RCC 7860 (cell line): ENCODE measurements around the gene ADPRHL1.
"Not testable (repeated sequence)": the region's sequence is repeated elsewhere in the genome, so short reads cannot be mapped to it uniquely, and the experiment has no call there.

Source experiments
- DNase-seq: peaks from one replicate; pipeline ENCODE4 v3.0.0-alpha.2; 2015; ENCODE audit warnings: low spot score
- FAIRE-seq: peaks from 2 replicates; lab custom pipeline; 2012; peaks lifted over from hg19 to GRCh38; lab: Jason Lieb, UNC

ADPRHL1 gene

GRCh38 chr13:113404366-113404722 lies 48.9 kb downstream of the ADPRHL1 start:
- FAIRE-seq, result no peak
- no peak for DNase-seq

DNA sequence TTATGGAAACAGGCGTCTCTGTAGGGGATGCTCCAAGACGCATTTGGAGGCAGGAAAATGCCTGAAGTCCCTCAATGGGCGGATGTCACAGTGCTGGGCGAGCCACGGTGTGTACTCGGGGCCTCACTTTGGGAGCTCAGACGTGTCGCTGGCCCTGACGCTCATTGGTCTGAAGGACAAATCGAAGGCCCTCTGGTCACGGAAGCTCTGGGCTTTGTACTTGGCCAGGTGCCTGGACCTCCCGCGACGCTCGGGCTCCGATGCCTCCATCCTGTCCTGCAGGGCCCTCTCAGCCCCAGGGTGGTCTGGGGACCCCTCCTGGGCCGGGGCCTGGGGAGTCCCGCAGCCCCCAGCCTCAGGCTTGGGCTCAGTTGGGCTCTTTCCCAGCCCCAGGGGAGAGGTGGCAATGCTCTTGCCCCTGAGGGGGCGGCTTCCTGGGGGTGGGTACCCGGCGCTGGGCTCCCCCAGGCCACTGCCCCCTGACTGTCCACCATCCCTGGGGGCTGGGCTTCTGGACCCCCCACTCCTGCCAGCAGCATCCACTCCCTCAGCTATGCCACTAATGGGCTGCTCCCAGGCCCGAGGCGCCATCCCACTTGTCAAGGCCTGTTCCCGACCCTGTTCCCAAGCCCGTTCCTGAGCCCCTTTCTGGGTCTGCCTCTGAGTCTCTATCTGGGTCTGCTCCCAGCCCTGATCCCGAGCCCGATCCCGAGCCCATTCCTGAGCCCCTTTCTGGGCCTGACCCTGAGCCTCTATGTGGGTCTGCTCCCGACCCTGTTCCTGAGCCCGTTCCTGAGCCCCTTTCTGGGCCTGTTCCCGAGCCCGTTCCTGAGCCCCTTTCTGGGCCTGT lies 49.8 kb downstream of the ADPRHL1 start:
- DNase-seq, result no peak
- no peak for FAIRE-seq

DNA sequence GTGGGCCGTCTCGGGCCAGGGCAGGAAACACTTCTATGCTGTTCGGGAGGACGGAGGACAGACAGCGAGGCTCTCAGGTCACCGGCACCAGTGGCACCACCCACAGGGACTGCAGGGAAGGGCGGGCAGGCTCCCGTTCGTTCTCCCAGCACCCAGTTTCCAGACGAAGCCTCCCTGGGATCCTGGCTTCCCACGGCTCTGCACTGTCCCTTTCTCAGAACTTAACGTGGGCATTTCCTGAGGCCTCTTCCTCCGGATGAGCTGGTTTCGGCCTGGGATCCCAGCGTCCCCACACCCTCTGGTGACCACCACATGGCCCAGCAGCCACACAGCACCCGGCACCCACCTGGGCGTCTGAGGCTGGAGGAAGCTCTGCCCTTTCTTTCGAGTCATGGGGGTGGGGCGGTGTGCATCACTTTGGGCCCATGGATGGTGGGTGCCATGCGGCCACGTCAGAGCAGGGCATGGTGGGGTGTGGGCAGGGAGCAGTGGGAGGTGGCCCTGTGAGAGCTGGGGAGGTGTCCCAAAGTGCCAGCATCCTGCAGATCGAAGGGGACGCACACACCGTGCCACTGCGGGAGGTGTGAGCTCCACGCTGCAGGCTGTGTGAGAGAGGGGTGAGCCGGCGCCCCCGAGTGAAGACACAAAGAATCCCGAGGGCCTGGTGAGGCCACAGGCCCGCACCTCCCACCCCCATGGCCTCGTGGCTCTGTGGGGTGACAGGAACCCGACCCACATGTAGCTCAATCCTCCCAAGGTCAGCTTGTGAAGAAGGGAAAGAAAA lies 50.6 kb downstream of the ADPRHL1 start:
- FAIRE-seq, result no peak
- DNase-seq, result no peak

DNA sequence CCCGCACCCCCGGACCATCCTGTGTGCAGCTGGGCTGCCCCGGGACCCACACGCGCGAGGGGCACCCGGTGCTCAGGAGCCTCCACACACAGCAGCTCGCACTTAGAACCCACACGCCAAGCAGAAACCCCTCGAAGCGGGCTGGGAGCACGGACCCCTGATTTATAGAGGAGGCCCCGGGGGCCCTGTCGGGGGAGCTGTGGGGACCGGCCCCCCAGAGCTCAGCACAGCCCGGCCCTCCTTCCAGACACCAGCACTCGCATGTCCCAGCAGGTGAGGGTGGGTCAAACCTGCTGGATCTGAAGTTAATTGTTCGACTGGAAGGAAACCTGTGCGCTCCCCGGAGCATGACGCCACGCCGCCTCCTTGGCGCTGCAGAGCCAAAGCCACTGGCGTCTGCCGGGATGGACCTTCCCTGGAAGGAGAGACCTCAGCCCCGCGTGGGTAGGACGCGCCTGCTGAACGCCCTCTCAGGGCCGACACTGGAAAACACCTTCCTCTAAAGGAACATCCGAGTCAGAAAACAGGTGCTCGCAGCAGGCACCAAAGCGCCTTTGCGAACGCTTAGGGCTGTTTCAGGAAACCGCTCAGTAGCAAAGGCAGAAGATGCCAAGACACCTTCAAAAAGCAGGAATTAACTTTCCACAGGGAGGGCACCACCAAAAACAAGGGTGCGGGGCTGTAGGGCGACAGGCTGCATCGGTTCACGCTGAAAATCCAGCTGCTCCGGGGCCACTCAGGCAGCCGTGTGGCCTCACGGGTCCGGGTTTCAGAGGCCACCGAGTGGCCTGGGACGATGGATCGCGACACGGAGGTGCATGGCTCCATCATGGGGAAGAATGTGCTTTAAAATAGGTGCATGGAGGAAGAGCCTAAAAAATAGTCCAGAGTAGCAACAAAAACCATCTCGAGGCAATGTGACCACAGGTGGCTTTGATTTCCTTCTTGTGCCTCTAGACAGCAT lies 51.6 kb downstream of the ADPRHL1 start:
- DNase-seq, result no peak
- FAIRE-seq, result no peak

- DNase-seq (no peak), FAIRE-seq (no peak)
These were observed 52.5 kb downstream of the ADPRHL1 start for GRCh38 chr13:113400621-113401451.

- no peak for FAIRE-seq
These were observed 53.5 kb downstream of the ADPRHL1 start for GRCh38 chr13:113399755-113400149.

GRCh38 chr13:113398963-113399754 lies 54.1 kb downstream of the ADPRHL1 start:
- DNase-seq (no peak), FAIRE-seq (no peak)

More at GRCh38 chr13:113399755-113400149, 53.5 kb downstream of the ADPRHL1 start:
- no peak for DNase-seq

- FAIRE-seq, result no peak
These were observed 55.5 kb downstream of the ADPRHL1 start for GRCh38 chr13:113397608-113398425.

GRCh38 chr13:113394339-113394640 lies 59.0 kb downstream of the ADPRHL1 start:
- FAIRE-seq (no peak), DNase-seq (no peak)

More at GRCh38 chr13:113397608-113398425, 55.5 kb downstream of the ADPRHL1 start:
- no peak for DNase-seq

GRCh38 chr13:113393563-113394338 lies 59.5 kb downstream of the ADPRHL1 start:
- peak; percentile 31 for DNase-seq
- FAIRE-seq, result no peak

- no peak for DNase-seq
- no peak for FAIRE-seq
These were observed 60.1 kb downstream of the ADPRHL1 start for GRCh38 chr13:113393226-113393562.

DNA sequence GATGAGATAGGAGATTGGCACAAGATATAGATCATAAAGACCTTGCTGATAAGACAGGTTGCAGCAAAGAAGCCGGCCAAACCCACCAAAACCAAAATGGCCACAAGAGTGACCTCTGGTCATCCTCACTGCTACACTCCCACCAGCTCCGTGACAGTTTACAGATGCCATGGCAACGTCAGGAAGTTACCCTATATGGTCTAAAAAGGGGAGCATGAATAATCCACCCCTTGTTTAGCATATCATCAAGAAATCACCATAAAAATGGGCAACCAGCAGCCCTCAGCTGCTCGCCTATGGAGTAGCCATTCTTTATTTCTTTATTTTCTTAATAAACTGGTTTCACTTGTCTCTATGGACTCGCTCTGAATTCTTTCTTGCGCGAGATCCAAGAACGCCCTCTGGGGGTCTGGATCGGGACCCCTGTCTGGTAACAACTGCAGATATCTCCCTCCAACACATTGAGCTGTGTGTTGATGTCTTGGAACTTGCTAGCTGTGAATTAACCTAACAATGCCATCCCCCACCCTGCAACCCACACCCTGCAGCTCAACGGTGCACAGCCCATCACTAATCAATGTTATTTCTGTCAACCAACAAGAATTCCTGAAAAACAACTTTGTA lies 62.3 kb downstream of the ADPRHL1 start:
- FAIRE-seq, result no peak

GRCh38 chr13:113389586-113389985 lies 63.7 kb downstream of the ADPRHL1 start:
- not testable (repeated sequence) for FAIRE-seq, DNase-seq

More for the DNA sequence above, 62.3 kb downstream of the ADPRHL1 start:
- peak; percentile 16 for DNase-seq

- DNase-seq, result no peak
- FAIRE-seq, result no peak
These were observed 65.9 kb downstream of the ADPRHL1 start for GRCh38 chr13:113387396-113387795.

- no peak for FAIRE-seq
- DNase-seq, result no peak
These were observed 70.2 kb downstream of the ADPRHL1 start for GRCh38 chr13:113383089-113383488.

DNA sequence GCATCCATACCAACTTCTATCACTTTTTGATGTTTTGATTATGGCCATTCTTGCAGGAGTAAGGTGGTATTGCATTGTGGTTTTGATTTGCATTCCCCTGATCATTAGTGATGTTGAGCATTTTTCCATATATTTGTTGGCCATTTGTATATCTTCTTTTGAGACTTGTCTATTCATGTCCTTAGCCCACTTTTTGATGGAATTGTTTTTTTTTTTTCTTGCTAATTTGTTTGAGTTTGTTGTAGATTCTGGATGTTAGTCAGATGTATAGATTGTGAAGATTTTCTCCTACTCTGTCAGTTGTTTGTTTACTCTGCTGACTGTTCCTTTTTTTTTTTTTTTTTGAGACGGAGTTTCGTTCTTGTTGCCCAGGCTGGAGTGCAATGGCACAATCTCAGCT lies 70.7 kb downstream of the ADPRHL1 start:
- DNase-seq, FAIRE-seq: not testable (repeated sequence)

DNA sequence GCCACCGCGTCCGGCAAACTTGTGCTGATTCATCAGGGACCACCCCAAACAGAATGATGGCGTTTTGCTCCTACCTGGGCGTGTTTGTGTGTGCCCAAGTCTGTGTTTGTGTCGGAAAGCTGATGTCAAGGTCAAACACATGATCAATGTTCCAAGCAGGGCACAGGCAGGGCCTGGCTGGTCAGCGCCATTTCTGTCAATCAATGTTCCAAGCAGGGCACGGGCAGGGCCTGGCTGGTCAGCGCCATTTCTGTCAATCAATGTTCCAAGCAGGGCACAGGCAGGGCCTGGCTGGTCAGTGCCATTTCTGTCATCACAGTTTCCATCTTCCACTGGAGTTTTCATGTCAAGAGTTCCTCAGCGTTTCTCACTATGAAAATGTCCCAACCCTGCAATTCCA lies 74.5 kb downstream of the ADPRHL1 start:
- FAIRE-seq (no peak), DNase-seq (no peak)
